Kidney tubule cell (primary cell): ENCODE data around the gene GABPA.

Experiments used
- DNase-seq: peaks from one replicate; pipeline ENCODE4 v3.0.0-alpha.2; 2018; ENCODE audit warnings: low spot score

The GABPA gene

GRCh38 chr21:25811186-25811585 is 76.4 kb downstream of the GABPA start:
- DNase-seq = no peak

DNA sequence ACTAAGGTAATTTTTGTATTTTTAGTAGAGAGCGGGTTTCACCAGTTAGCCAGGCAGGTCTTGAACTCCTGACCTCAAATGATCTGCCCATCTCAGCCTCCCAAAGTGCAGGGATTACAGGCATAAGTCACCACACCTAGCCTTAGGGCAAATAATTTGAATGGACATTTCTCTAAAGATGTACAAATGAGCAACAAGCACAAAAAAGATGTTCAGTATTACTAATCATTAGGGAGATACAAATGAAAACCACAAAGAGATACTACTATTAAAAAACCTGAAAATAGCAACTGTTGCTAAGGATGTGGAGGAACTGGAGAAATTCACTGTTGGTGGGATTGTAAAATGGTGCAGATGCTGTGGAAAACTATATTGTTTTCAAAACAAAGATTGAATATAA is 79.1 kb downstream of the GABPA start:
- DNase-seq = no peak

DNA sequence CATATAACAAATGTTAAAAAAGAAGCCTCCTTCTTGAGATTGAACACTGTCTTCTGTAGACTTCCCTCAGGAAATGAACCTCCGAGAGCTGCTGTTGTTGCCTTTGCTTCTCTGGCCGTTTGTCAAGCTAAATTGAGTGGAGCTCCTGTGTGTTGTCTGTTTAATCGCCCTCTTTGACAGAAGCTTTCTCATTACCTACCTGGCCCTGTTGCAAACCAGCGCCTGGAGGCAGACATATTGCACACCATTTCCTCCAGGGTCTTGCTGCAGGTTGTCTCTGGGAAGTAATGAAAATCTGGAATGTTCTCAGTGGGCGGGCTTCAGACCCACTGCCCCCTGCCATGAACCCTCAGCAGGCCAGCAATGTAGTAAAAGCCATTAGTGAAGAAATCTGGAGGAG is 83.3 kb downstream of the GABPA start:
- DNase-seq = no peak

DNA sequence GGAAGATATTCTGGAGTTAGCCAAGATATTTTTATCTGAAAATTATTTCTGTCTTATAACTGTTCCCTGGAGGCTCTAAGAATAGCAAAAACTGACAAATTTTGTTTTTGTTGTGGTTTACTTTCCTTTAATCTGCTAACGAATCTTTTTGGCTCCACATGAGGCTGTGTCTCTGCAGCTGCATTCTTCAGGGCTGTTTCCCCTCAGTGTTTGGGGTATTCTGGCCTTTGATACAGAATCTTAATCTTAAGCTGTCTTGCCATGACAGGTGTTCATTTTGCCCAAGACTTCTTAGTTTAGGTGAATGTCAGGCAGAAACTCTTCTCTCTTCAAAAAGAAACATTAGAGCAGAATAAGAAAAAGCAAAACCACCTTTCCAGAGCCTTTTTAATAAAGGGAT is 83.8 kb downstream of the GABPA start:
- no peak for DNase-seq
